HEK293T (cell line): Measurements from ENCODE around the gene CTBP1.

Experiments
- BHLHE40 ChIP-seq: fragments of 450-650 bp; IDR thresholded peaks from 2 replicates; pipeline ENCODE4 v1.6.1; 2016; ENCODE audit warnings: mild to moderate bottlenecking, moderate library complexity, borderline replicate concordance
- CTBP1 ChIP-seq: fragments of 450-650 bp; IDR thresholded peaks from 2 replicates; pipeline ENCODE4 v1.6.1; 2016; ENCODE audit warnings: borderline replicate concordance
- ELF4 ChIP-seq: fragments of 450-650 bp; IDR thresholded peaks from 2 replicates; pipeline ENCODE4 v1.6.1; 2017; ENCODE audit warnings: antibody characterized with exemption
- FOXA1 ChIP-seq: fragments of 450-650 bp; IDR thresholded peaks from 2 replicates; pipeline ENCODE4 v1.6.1; 2016; ENCODE audit warnings: mild to moderate bottlenecking
- FOXK2 ChIP-seq: fragments of 450-650 bp; IDR thresholded peaks from 2 replicates; pipeline ENCODE4 v1.6.1; 2016; ENCODE audit warnings: mild to moderate bottlenecking
- FOXM1 ChIP-seq: fragments of 450-650 bp; IDR thresholded peaks from 2 replicates; pipeline ENCODE4 v1.6.1; 2017; ENCODE audit warnings: mild to moderate bottlenecking, borderline replicate concordance
- HDGF ChIP-seq: fragments of 450-650 bp; IDR thresholded peaks from 2 replicates; pipeline ENCODE4 v1.6.1; 2017; ENCODE audit warnings: antibody characterized with exemption, borderline replicate concordance
- L3MBTL2 ChIP-seq: fragments of 450-650 bp; conservative IDR thresholded peaks from 2 replicates; pipeline ENCODE4 v1.6.1; 2016; ENCODE audit warnings: mild to moderate bottlenecking
- NFRKB ChIP-seq: fragments of 450-650 bp; IDR thresholded peaks from 2 replicates; pipeline ENCODE4 v1.6.1; 2016; ENCODE audit warnings: mild to moderate bottlenecking, moderate library complexity
- PKNOX1 ChIP-seq: fragments of 450-650 bp; IDR thresholded peaks from 2 replicates; pipeline ENCODE4 v1.6.1; 2016
- SP1 ChIP-seq: fragments of 450-650 bp; IDR thresholded peaks from 2 replicates; pipeline ENCODE4 v1.6.1; 2017
- TARDBP ChIP-seq: fragments of 450-650 bp; IDR thresholded peaks from 2 replicates; pipeline ENCODE4 v1.6.1; 2016
- ZNF384 ChIP-seq: fragments of 450-650 bp; IDR thresholded peaks from 2 replicates; pipeline ENCODE4 v1.6.1; 2016

GRCh38 chr4:1297023-1297395 is 48.1 kb upstream of the CTBP1 start:
- TF ChIP-seq FOXM1, result no peak
- no peak for TF ChIP-seq HDGF
- no peak for TF ChIP-seq FOXA1
- TF ChIP-seq NFRKB, result no peak
- TF ChIP-seq ELF4, result no peak
- no peak for TF ChIP-seq TARDBP
- no peak for TF ChIP-seq BHLHE40
- no peak for TF ChIP-seq CTBP1
- no peak for TF ChIP-seq SP1
- no peak for TF ChIP-seq ZNF384
- TF ChIP-seq L3MBTL2, result no peak
- TF ChIP-seq FOXK2, result no peak
- TF ChIP-seq PKNOX1, result no peak
